GM12878 (cell line): Measurements from ENCODE around the gene CCDC97. TPM values are rescaled to one million over a fixed set of nuclear protein-coding genes. Genes with fewer than 3 reads are reported as not detected.

Experiments
- ASH2L ChIP-seq: fragments of 300-600, 200-600 bp; sonication (generic); IDR thresholded peaks from 2 replicates; pipeline ENCODE4 v1.6.1; 2017; ENCODE audit warnings: low read depth, mild to moderate bottlenecking, borderline replicate concordance
- BHLHE40 ChIP-seq, 2 experiments: fragments of 450-650 bp in 1 of 2; IDR thresholded peaks; 2 replicates each; pipeline ENCODE4 v1.6.1; 2011 to 2017; ENCODE audit warnings: low read depth in 2 of 2, borderline replicate concordance in 1 of 2, improper control_type of control experiment in 1 of 2, low read length in 1 of 2, mild to moderate bottlenecking in 1 of 2
- BRCA1 ChIP-seq: IDR thresholded peaks from 2 replicates; pipeline ENCODE4 v1.6.1; 2011; ENCODE audit warnings: low read depth, low read length, improper control_type of control experiment
- CREM ChIP-seq: IDR thresholded peaks from 2 replicates; pipeline ENCODE4 v1.6.1; 2014; ENCODE audit warnings: antibody characterized with exemption, low read depth
- E2F8 ChIP-seq: fragments of 450-650 bp; IDR thresholded peaks from 2 replicates; pipeline ENCODE4 v1.6.1; 2018; ENCODE audit warnings: mild to moderate bottlenecking, low read depth, moderate library complexity; ENCODE audit not compliant: partially characterized antibody
- ESRRA ChIP-seq: IDR thresholded peaks from 2 replicates; pipeline ENCODE4 v1.6.1; 2012; ENCODE audit warnings: mild to moderate bottlenecking, low read length, improper control_type of control experiment
- FOXK2 ChIP-seq: fragments of 450-650 bp; IDR thresholded peaks from 2 replicates; pipeline ENCODE4 v1.6.1; 2017; ENCODE audit warnings: mild to moderate bottlenecking, moderate library complexity
- IRF5 ChIP-seq: fragments of 450-650 bp; IDR thresholded peaks from 2 replicates; pipeline ENCODE4 v1.6.1; 2017; ENCODE audit warnings: borderline replicate concordance
- NR2F1 ChIP-seq: fragments of 450-650 bp; conservative IDR thresholded peaks from 2 replicates; pipeline ENCODE4 v1.6.1; 2017; ENCODE audit warnings: mild to moderate bottlenecking
- RFX5 ChIP-seq: IDR thresholded peaks from 2 replicates; pipeline ENCODE4 v1.6.1; 2011; ENCODE audit warnings: low read depth, low read length, improper control_type of control experiment
- SMARCA5 ChIP-seq: fragments of 450-650 bp; IDR thresholded peaks from 2 replicates; pipeline ENCODE4 v1.6.1; 2017; ENCODE audit warnings: mild to moderate bottlenecking
- SREBF2 ChIP-seq: IDR thresholded peaks from 2 replicates; pipeline ENCODE4 v1.6.1; 2012; ENCODE audit warnings: mild to moderate bottlenecking, low read length
- STAT3 ChIP-seq: IDR thresholded peaks from 2 replicates; pipeline ENCODE4 v1.6.1; 2011; ENCODE audit warnings: low read depth, low read length, improper control_type of control experiment
- ZNF24 ChIP-seq: fragments of 450-650 bp; IDR thresholded peaks from 2 replicates; pipeline ENCODE4 v1.6.1; 2017; ENCODE audit warnings: antibody characterized with exemption, mild to moderate bottlenecking
- ZNF274 ChIP-seq: IDR thresholded peaks from one replicate; pipeline ENCODE4 v1.8.0; 2011; ENCODE audit not compliant: insufficient read length, insufficient read depth
- ZNF384 ChIP-seq: IDR thresholded peaks from 2 replicates; pipeline ENCODE4 v1.6.1; 2012; ENCODE audit warnings: low read depth, mild to moderate bottlenecking, low read length, improper control_type of control experiment, borderline replicate concordance
- polyA plus RNA-seq, 11 experiments: library from polyadenylated mRNA; depleted of rRNA in 4 of 11; unstranded in 6 of 11; stranded (reverse) in 5 of 11; fragments of >200 nt; fragmentation: Nextera tagmentation in 4 of 11; fragmentation: Illumina TruSeq in 1 of 11; extraction: Ambion mirVana in 4 of 11; extraction: Trizol in 1 of 11; gene quantifications; 1 replicate in 1 of 11; 2 replicates in 10 of 11; pipeline versions ENCODE4 v1.2.1 to v1.2.3, GENCODE V29; 2011 to 2016; ENCODE audit warnings: inconsistent platforms in 2 of 11, missing spikeins in 2 of 11, low read depth in 1 of 11
- total RNA-seq, 4 experiments: library from RNA; depleted of rRNA in 3 of 4; stranded (reverse); fragments of >200 nt in 3 of 4; fragmentation: Illumina TruSeq in 1 of 4; extraction: Trizol in 1 of 4; gene quantifications; 2 replicates each; pipeline versions ENCODE4 v1.2.1 to v1.2.3, GENCODE V29; 2013 to 2021
- TF ChIP-seq, protein P1 (sequence below): IDR thresholded peaks from 2 replicates; pipeline ENCODE4 v1.6.1; 2012; ENCODE audit warnings: low read length, inconsistent platforms
- TF ChIP-seq, protein P2 (sequence below): IDR thresholded peaks from 2 replicates; pipeline ENCODE4 v1.6.1; 2012; ENCODE audit warnings: improper control_type of control experiment, low read depth, low read length; ENCODE audit not compliant: insufficient replicate concordance

The CCDC97 gene
- total and polyA plus RNA-seq, 10 of the 15 experiments (the other 5 are each of a cell fraction or from before 2014, with no cell fraction given) = 1.8 to 34.1 (median 18.8) TPM

- TF ChIP-seq IRF5 (no peak), FOXK2 (no peak; the same call in 1 of the 2 replicates), ZNF24 (0 out of 2 replicates have a peak, but pooled peaks have one; percentile 43), E2F8 (peak; percentile 96), SREBF2 (peak; percentile 82), ZNF274 (no peak), SMARCA5 (peak; percentile 86), BRCA1 (no peak), NR2F1 (peak; percentile 60; the same call in 1 of the 2 replicates), CREM (peak; percentile 93), BHLHE40 (IDR thresholded peaks at IDR 0.05; ENCODE audit: borderline replicate concordance in 1 of 2, low read depth in 2 of 2, low read length in 1 of 2) (peak; percentile 79 to 94; a peak in 3 of 4 replicates), ASH2L (no peak; the same call in 1 of the 2 replicates), ESRRA (no peak), RFX5 (peak; percentile 86), ZNF384 (no peak), STAT3 (no peak)
- TF ChIP-seq, protein P1, sequence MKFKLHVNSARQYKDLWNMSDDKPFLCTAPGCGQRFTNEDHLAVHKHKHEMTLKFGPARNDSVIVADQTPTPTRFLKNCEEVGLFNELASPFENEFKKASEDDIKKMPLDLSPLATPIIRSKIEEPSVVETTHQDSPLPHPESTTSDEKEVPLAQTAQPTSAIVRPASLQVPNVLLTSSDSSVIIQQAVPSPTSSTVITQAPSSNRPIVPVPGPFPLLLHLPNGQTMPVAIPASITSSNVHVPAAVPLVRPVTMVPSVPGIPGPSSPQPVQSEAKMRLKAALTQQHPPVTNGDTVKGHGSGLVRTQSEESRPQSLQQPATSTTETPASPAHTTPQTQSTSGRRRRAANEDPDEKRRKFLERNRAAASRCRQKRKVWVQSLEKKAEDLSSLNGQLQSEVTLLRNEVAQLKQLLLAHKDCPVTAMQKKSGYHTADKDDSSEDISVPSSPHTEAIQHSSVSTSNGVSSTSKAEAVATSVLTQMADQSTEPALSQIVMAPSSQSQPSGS = no peak
- TF ChIP-seq, protein P2, sequence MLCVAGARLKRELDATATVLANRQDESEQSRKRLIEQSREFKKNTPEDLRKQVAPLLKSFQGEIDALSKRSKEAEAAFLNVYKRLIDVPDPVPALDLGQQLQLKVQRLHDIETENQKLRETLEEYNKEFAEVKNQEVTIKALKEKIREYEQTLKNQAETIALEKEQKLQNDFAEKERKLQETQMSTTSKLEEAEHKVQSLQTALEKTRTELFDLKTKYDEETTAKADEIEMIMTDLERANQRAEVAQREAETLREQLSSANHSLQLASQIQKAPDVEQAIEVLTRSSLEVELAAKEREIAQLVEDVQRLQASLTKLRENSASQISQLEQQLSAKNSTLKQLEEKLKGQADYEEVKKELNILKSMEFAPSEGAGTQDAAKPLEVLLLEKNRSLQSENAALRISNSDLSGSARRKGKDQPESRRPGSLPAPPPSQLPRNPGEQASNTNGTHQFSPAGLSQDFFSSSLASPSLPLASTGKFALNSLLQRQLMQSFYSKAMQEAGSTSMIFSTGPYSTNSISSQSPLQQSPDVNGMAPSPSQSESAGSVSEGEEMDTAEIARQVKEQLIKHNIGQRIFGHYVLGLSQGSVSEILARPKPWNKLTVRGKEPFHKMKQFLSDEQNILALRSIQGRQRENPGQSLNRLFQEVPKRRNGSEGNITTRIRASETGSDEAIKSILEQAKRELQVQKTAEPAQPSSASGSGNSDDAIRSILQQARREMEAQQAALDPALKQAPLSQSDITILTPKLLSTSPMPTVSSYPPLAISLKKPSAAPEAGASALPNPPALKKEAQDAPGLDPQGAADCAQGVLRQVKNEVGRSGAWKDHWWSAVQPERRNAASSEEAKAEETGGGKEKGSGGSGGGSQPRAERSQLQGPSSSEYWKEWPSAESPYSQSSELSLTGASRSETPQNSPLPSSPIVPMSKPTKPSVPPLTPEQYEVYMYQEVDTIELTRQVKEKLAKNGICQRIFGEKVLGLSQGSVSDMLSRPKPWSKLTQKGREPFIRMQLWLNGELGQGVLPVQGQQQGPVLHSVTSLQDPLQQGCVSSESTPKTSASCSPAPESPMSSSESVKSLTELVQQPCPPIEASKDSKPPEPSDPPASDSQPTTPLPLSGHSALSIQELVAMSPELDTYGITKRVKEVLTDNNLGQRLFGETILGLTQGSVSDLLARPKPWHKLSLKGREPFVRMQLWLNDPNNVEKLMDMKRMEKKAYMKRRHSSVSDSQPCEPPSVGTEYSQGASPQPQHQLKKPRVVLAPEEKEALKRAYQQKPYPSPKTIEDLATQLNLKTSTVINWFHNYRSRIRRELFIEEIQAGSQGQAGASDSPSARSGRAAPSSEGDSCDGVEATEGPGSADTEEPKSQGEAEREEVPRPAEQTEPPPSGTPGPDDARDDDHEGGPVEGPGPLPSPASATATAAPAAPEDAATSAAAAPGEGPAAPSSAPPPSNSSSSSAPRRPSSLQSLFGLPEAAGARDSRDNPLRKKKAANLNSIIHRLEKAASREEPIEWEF = no peak
Observed at GRCh38 chr19:41263850-41264580, 46.0 kb upstream of the CCDC97 start, which contains the start of gene HNRNPUL1 (continued).
